Cardiac muscle cell (in vitro differentiated cells and primary cell): ENCODE data around the gene CCDC92B. TPM values are rescaled to one million over a fixed set of nuclear protein-coding genes. Genes with fewer than 3 reads are reported as not detected.
A peak's percentile ranks its signal among the peaks of the same experiment; 100 is the strongest.
"Not testable (repeated sequence)": the region's sequence is repeated elsewhere in the genome, so short reads cannot be mapped to it uniquely, and the experiment has no call there.

Source experiments
- DNase-seq, 2 donors: peaks; one replicate each; pipeline versions ENCODE4 v3.0.0 to v3.0.0-alpha.2; 2010 to 2017; ENCODE audit warnings: low read depth in 1 of 2, low spot score in 1 of 2
- H3K27ac ChIP-seq: fragments of 200-600 bp; sonication (generic); 2 replicates; pipeline ENCODE4 v1.5.1; 2016
- H3K27me3 ChIP-seq: fragments of 200-600 bp; sonication (generic); 2 replicates; pipeline ENCODE4 v1.6.0; 2016; ENCODE audit warnings: control low read depth
- H3K36me3 ChIP-seq: fragments of 200-600 bp; sonication (generic); 2 replicates; pipeline ENCODE4 v1.5.1; 2016; ENCODE audit warnings: control low read depth
- H3K4me1 ChIP-seq: fragments of 200-600 bp; sonication (generic); 2 replicates; pipeline ENCODE4 v1.8.1; 2017; ENCODE audit warnings: low read depth, mild to moderate bottlenecking, mixed run types
- H3K4me3 ChIP-seq: fragments of 200-600 bp; sonication (generic); 2 replicates; pipeline ENCODE4 v1.5.1; 2016; ENCODE audit warnings: mild to moderate bottlenecking
- H3K9me3 ChIP-seq: fragments of 200-600 bp; sonication (generic); 2 replicates; pipeline ENCODE4 v1.5.1; 2017; ENCODE audit warnings: low read depth, mild to moderate bottlenecking, control low read depth
- polyA plus RNA-seq: library from polyadenylated mRNA; unstranded; fragments of >200 nt; fragmentation: Nextera tagmentation; extraction: Ambion mirVana; gene quantifications from 2 replicates; pipeline ENCODE4 v1.2.1, GENCODE V29; 2016
- total RNA-seq: library from RNA; depleted of rRNA; stranded (reverse); fragments of >200 nt; gene quantifications from 2 replicates; pipeline ENCODE4 v1.2.3, GENCODE V29; 2016
- TF ChIP-seq, protein P1 (sequence below): IDR thresholded peaks from 2 replicates; pipeline ENCODE4 v1.5.1; 2012; ENCODE audit warnings: low read depth, mild to moderate bottlenecking, low read length

The CCDC92B gene
- total and polyA plus RNA-seq, 2 experiments from 2014 or later: 0.33 to 0.35 TPM

DNA sequence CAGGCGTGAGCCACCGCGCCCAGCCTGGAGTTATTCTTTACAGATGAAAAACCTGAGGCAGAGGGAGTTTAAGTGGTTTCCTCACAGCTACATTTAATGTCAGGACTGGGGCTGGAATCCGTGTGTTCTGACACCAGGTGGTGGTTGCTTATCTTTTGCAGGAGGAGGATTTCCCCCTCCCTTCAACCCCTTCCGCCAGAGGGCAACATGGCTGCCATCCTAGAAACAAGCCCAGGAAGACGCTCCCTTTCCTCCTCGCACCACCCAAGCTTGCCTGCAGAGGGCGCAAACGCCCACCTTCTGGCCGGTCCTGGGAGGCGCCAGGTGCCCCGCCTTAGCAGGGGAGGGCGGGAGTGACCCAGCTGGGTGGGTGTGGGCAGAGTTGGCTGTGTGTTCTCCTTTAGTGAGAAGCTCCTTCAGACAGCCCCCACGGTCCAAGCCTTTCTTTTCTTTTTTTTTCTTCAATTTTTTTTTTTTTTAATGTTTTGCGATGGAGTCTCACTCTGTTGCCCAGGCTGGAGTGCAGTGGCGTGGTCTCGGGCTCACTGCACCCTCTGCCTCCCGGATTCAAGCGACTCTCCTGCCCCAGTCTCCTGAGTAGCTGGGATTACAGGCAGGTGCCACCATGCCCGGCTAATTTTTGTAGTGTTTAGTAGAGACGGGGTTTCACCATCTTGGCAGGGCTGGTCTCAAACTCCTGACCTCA is 36.9 kb upstream of the CCDC92B start:
- H3K4me1 ChIP-seq: no peaks in the 10 kb centered on the region
- TF ChIP-seq, protein P1, sequence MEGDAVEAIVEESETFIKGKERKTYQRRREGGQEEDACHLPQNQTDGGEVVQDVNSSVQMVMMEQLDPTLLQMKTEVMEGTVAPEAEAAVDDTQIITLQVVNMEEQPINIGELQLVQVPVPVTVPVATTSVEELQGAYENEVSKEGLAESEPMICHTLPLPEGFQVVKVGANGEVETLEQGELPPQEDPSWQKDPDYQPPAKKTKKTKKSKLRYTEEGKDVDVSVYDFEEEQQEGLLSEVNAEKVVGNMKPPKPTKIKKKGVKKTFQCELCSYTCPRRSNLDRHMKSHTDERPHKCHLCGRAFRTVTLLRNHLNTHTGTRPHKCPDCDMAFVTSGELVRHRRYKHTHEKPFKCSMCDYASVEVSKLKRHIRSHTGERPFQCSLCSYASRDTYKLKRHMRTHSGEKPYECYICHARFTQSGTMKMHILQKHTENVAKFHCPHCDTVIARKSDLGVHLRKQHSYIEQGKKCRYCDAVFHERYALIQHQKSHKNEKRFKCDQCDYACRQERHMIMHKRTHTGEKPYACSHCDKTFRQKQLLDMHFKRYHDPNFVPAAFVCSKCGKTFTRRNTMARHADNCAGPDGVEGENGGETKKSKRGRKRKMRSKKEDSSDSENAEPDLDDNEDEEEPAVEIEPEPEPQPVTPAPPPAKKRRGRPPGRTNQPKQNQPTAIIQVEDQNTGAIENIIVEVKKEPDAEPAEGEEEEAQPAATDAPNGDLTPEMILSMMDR: peak; percentile 90
- no peak overlapping the region for H3K4me3 ChIP-seq
- peak; percentile 88 to 91 for DNase-seq
- H3K9me3 ChIP-seq: no peaks in the 10 kb centered on the region
- H3K36me3 ChIP-seq: no peaks in the 10 kb centered on the region
- no peak overlapping the region for H3K27ac ChIP-seq
- H3K27me3 ChIP-seq: no peaks in the 10 kb centered on the region

DNA sequence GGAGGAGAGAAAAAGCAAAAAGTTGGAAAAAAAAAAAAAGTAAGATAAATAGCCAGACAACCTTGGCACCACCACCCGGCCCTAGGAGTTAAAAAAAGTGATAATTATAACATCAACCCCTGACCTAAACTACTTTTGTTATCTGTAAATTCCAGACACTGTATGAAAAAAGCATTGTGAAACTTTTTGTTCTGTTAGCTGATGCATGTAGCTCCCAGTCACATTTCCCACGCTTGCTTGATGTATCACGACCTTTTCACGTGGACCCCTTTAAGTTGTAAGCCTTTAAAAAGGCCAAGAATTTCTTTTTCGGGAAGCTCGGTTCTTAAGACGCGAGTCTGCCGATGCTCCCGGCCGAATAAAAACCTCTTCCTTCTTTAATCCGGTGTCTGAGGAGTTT is 35.9 kb upstream of the CCDC92B start:
- peak in 1 of 2 donors; percentile 58 for DNase-seq
- H3K27me3 ChIP-seq, H3K27ac ChIP-seq, H3K36me3 ChIP-seq, H3K4me3 ChIP-seq, H3K4me1 ChIP-seq, H3K9me3 ChIP-seq: not testable (repeated sequence)

DNA sequence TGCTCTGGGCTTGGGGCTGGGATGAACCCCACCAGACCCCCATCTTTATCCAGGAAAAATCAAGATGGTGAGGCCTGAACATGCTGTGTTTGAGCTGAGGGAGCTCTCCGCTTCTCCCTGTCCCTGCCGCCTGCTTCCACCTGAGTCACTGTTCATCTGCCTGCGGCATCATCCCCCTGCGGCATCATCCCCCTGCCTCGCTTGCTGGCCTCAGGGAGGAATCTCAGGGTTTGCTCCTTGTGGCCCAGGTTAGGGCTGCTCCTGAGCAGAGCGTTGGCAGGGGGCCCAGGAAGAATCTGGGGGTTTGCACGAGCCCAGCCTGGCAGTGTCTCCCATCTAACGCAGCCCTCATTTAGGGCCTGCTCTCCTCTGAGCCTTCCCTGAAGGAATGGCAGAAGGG is 35.4 kb upstream of the CCDC92B start:
- TF ChIP-seq, protein P1: no peak

DNA sequence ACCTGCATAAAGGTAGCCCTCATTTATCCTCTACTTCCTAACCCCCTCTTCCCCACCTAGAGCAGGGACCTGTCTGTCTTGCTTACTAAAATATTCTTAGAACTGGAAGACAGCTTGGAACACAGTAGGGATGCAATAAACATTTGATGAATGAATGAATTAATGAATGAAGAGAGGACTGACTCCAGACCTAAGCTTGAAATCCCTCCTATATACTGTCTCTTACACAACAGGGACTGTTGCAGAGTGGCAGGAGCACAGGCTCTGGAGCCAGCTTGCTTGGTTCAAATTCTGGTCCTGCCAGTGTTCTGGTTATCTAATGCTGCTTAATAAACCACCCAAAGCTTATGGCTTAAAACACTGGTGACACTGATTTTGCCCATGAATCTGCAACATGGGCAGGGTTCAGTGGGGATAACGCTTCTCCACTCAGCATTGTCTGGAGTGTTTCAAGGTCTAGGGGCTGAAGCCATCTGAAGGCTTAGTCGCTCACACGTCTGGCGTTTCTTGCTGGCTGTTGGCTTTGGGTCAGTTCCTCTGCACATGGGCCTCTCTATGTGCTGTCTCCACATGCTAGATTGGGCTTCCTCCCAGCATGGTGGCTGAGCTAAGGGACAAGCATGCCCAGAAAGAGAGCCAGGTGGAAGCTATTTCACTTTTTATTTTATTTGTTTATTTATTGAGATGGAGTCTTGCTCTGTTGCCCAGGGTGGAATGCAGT is 34.0 kb upstream of the CCDC92B start:
- Histone ChIP-seq H3K4me1 (no peaks in the 10 kb centered on the region), H3K9me3 (no peaks in the 10 kb centered on the region)
- TF ChIP-seq, protein P1: no peak

More for the DNA sequence above, 35.4 kb upstream of the CCDC92B start:
- no peak for DNase-seq
- no peaks in the 10 kb centered on the region for H3K4me1 ChIP-seq
- no peak overlapping the region for H3K27ac ChIP-seq
- no peak overlapping the region for H3K4me3 ChIP-seq
- no peaks in the 10 kb centered on the region for H3K27me3 ChIP-seq
- no peaks in the 10 kb centered on the region for H3K36me3 ChIP-seq
- H3K9me3 ChIP-seq: no peaks in the 10 kb centered on the region

DNA sequence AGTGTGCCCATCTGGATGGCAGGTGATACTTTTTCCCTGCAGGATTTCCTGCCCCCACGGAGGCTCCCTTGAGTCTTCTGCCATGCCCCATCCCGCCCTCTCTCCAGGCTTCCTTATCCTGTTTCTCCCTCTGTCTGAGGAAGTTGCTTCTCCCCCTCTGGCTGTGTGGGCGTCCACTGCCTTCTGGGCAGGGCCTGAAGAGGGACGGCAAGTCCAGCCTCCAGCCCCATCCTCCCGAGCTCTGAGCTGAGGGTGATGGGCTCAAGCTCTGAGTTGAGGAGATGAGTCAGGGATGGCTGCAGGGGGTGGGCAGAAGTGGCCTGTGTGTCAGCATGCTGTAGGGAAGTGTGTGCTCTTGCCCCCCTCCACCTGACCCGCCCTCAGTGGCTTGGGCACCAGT is 32.6 kb upstream of the CCDC92B start:
- H3K9me3 ChIP-seq: no peaks in the 10 kb centered on the region
- H3K4me1 ChIP-seq: no peaks in the 10 kb centered on the region
- peak in 1 of 2 donors; percentile 57 for DNase-seq
- no peak overlapping the region for H3K4me3 ChIP-seq
- TF ChIP-seq, protein P1: no peak
- H3K36me3 ChIP-seq: no peaks in the 10 kb centered on the region
- no peak overlapping the region for H3K27ac ChIP-seq
- H3K27me3 ChIP-seq: peaks cover 14% of the 10 kb centered on the region

More for the DNA sequence above, 34.0 kb upstream of the CCDC92B start:
- no peak for DNase-seq
- Histone ChIP-seq H3K27ac (no peak overlapping the region), H3K27me3 (peaks cover 6% of the 10 kb centered on the region), H3K36me3 (no peaks in the 10 kb centered on the region), H3K4me3 (no peak overlapping the region)

DNA sequence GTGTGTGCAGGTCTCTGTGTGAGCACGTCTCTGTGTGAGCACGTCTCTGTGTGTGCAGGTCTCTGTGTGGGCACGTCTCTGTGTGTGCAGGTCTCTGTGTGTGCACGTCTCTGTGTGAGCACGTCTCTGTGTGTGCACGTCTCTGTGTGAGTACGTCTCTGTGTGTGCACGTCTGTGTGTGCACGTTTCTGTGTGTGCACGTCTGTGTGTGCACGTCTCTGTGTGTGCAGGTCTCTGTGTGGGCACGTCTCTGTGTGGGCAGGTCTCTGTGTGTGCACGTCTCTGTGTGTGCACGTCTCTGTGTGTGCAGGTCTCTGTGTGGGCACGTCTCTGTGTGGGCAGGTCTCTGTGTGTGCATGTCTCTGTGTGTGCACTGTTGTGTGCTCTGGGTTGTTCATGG is 32.1 kb upstream of the CCDC92B start:
- not testable (repeated sequence) for H3K27ac ChIP-seq, H3K4me1 ChIP-seq, H3K4me3 ChIP-seq, H3K9me3 ChIP-seq, DNase-seq, H3K36me3 ChIP-seq
- peaks cover 17% of the 10 kb centered on the region for H3K27me3 ChIP-seq
